LNCAP (cell line): ENCODE measurements around the gene GRM1.

Source experiments
- TF ChIP-seq, protein P1 (sequence below): fragments of 450-650 bp; IDR thresholded peaks from 2 replicates; pipeline ENCODE4 v1.5.1; 2017; ENCODE audit warnings: mild to moderate bottlenecking

The GRM1 gene

DNA sequence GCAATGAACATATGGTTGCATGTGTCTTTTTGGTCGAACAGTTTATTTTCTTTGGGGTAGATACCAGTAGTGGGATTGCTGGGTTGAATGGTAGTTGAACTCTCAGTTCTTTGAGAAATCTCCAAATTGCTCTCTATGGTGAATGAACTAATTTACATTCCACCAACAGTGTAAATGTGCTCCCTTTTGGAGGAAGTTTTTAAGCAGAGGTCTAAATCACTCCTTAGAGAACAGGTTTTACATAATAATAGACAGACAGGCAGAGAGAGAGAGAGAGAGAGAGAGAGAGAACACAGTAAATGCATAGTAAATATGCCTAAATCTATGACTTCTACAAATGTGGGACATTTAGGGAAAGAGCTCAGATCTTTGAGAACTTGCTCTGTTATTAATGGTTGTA, 37.6 kb downstream of the GRM1 start:
- TF ChIP-seq, protein P1, sequence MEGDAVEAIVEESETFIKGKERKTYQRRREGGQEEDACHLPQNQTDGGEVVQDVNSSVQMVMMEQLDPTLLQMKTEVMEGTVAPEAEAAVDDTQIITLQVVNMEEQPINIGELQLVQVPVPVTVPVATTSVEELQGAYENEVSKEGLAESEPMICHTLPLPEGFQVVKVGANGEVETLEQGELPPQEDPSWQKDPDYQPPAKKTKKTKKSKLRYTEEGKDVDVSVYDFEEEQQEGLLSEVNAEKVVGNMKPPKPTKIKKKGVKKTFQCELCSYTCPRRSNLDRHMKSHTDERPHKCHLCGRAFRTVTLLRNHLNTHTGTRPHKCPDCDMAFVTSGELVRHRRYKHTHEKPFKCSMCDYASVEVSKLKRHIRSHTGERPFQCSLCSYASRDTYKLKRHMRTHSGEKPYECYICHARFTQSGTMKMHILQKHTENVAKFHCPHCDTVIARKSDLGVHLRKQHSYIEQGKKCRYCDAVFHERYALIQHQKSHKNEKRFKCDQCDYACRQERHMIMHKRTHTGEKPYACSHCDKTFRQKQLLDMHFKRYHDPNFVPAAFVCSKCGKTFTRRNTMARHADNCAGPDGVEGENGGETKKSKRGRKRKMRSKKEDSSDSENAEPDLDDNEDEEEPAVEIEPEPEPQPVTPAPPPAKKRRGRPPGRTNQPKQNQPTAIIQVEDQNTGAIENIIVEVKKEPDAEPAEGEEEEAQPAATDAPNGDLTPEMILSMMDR: no peak

DNA sequence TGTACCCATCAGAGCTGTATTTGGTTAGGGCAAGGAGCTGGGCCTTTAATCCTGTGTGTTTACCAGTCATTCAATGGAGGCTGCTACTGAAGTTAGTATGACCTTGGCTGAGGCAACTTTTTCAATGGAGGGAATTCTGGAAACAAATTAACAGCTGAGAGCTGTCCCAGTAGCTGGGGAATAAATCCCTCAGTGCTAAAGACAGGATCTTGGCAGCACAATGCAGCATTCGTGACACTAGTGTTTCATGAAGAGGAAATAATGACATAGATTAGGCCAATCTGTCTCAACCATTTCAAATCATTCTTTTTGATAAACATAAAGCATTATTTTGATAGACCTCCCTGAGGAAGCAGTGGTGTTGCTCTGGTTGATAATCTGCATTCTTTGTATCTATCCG, 42.9 kb downstream of the GRM1 start:
- TF ChIP-seq, protein P1: no peak

DNA sequence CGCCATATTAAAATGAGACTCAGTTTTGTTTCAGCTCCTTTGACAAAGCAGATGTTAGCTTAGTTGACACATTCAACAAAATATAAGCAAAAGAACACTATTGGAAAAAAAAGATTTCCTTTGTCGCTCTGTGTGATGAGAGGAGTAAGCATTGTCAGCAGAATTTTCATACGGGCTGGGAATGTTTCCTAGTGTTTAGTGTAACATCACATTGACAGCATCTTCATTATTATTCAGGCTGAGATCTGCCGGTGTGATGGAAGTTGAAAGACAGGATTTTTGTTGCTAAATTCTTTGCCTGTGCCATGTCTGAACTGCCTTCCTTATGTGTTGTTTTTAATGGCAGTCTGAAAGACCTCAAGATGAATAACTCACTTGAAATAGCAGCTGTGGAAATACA, 49.1 kb downstream of the GRM1 start:
- TF ChIP-seq, protein P1: no peak

DNA sequence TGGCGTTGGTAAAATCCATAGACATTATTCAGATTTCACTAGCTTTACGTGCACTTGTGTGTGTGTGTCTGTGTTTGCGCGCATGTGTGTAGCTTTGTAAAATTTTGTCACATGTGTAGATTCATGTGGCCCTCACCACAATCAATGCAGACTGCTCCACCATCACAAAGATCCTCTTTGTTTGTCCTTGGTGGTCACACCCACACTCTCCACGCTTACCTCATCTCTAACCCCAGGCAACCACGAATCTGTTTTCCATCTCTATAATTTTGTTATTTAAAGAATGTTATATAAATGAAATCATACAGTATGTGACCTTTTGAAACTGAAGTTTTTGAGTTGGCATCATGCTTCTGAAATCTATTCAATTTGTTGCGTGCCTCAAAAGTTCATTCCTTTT, 58.5 kb downstream of the GRM1 start:
- TF ChIP-seq, protein P1: no peak

- TF ChIP-seq, protein P1: no peak
Observed at GRCh38 chr6:146090474-146090873, 61.6 kb downstream of the GRM1 start.

DNA sequence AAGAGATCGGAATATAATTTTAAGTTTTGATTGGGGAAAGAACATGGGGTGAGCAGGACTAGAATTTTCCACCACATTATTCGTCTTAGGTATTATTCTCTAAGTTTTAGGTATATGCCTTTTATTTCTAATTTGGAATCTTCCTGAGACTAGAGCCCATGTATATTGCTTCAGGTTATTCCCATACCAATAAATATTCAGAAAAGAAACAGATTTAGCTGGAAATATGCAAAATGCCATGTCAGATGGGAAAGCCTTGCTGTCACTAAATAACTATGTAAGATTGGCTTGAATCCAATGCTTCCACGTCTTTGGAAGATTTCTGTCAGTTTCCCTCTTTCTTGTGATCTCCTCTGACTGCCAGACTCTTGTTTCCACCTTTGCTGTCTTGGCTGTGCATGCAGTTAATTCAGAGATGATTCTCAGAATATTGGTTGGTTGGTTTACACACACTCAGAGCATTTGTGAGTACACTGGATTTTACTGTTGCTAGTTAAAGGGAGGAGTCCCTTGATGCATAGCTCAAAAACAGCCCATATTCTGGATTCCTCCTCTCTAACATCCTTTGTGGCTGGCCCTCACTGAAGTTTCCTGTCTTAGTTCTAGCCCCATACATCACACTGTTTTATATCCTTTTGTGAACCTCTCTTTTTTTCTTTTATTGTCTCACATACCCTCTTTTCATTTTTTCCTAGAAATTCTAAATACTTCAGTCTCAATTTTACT, 64.3 kb downstream of the GRM1 start:
- TF ChIP-seq, protein P1: no peak

GRCh38 chr6:146095481-146095880, 66.6 kb downstream of the GRM1 start:
- TF ChIP-seq, protein P1: no peak

GRCh38 chr6:146097586-146097985, 68.7 kb downstream of the GRM1 start:
- TF ChIP-seq, protein P1: no peak
